OCI-LY3 (cell line): ENCODE results near the gene ALCAM.
"Not testable (repeated sequence)": the region's sequence is repeated elsewhere in the genome, so short reads cannot be mapped to it uniquely, and the experiment has no call there.

ENCODE experiments used
- H2AFZ ChIP-seq: fragments of 200-600, 300-600 bp; shearing (Covaris generic); 2 replicates; pipeline ENCODE4 v1.6.0; 2014; ENCODE audit warnings: antibody characterized with exemption, low read depth, low read length
- H3K27ac ChIP-seq: fragments of 200-600, 300-600 bp; sonication (generic); 2 replicates; pipeline ENCODE4 v1.5.1; 2014; ENCODE audit warnings: mild to moderate bottlenecking, low read length, moderate library complexity, mixed read lengths
- H3K27me3 ChIP-seq: fragments of 200-600, 300-600 bp; sonication (generic); 2 replicates; pipeline ENCODE4 v1.6.1; 2014; ENCODE audit warnings: low read depth, low read length, mixed read lengths
- H3K36me3 ChIP-seq: fragments of 200-600, 300-600 bp; sonication (generic); replicated peaks from 2 replicates; pipeline ENCODE3; 2014; ENCODE audit warnings: low read depth, low read length, mixed read lengths
- H3K4me1 ChIP-seq: fragments of 300-600, 200-600 bp; sonication (generic); 2 replicates; pipeline ENCODE4 v1.6.1; 2014; ENCODE audit warnings: low read length, mixed read lengths
- H3K4me2 ChIP-seq: fragments of 200-600, 300-600 bp; sonication (generic); 2 replicates; pipeline ENCODE4 v1.6.1; 2014; ENCODE audit warnings: low read length, mixed read lengths
- H3K4me3 ChIP-seq: fragments of 300-600, 200-600 bp; sonication (generic); 2 replicates; pipeline ENCODE4 v1.5.1; 2014; ENCODE audit warnings: antibody characterized with exemption, mild to moderate bottlenecking, low read length, moderate library complexity
- H3K79me2 ChIP-seq: fragments of 300-600, 200-600 bp; shearing (Covaris generic); 2 replicates; pipeline ENCODE4 v1.6.1; 2014; ENCODE audit warnings: mild to moderate bottlenecking, low read length, mixed read lengths
- H3K9ac ChIP-seq: fragments of 300-600, 200-600 bp; shearing (Covaris generic); 2 replicates; pipeline ENCODE4 v1.6.0; 2014; ENCODE audit warnings: mild to moderate bottlenecking, low read length, moderate library complexity
- H3K9me3 ChIP-seq: fragments of 200-600, 300-600 bp; shearing (Covaris generic); 2 replicates; pipeline ENCODE4 v1.6.1; 2014; ENCODE audit warnings: low read length, mixed read lengths; ENCODE audit not compliant: insufficient read depth
- H4K20me1 ChIP-seq: fragments of 200-600, 300-600 bp; sonication (generic); 2 replicates; pipeline ENCODE4 v1.6.1; 2016; ENCODE audit warnings: low read length, mixed read lengths; ENCODE audit not compliant: insufficient read depth
- EZH2phosphoT487 ChIP-seq: fragments of 200-600 bp; shearing (Covaris generic); IDR thresholded peaks from 2 replicates; pipeline ENCODE4 v1.6.1; 2018; ENCODE audit warnings: antibody characterized with exemption, mixed run types, low read depth
- TF ChIP-seq, protein P1 (sequence below): fragments of 200-600, 300-600 bp; sonication (generic); IDR thresholded peaks from 2 replicates; pipeline ENCODE4 v1.5.1; 2014; ENCODE audit warnings: antibody characterized with exemption, low read length, low read depth

ALCAM gene

GRCh38 chr3:105401254-105401653 is 34.5 kb downstream of the ALCAM start:
- peaks cover 8% of the 10 kb centered on the region for H3K4me1 ChIP-seq
- no peak overlapping the region for H3K9ac ChIP-seq

GRCh38 chr3:105401691-105402149 is 35.0 kb downstream of the ALCAM start:
- Histone ChIP-seq H3K79me2 (peaks cover 65% of the 10 kb centered on the region), H3K27me3 (no peaks in the 10 kb centered on the region), H3K4me1 (peaks cover 8% of the 10 kb centered on the region), H3K4me3 (no peak overlapping the region), H3K4me2 (no peak overlapping the region), H3K9me3 (peaks cover 10% of the 10 kb centered on the region; the same call in 1 of the 2 replicates), H3K9ac (no peak overlapping the region), H3K27ac (no peak overlapping the region), H4K20me1 (0 out of 2 replicates have a peak, but pooled peaks cover 4% of the 10 kb centered on the region), H3K36me3 (peaks cover 29% of the 10 kb centered on the region), H2AFZ (no peak overlapping the region)
- no peak for TF ChIP-seq EZH2phosphoT487

More at GRCh38 chr3:105401254-105401653, 34.5 kb downstream of the ALCAM start:
- Histone ChIP-seq H3K36me3 (peaks cover 29% of the 10 kb centered on the region), H3K27ac (no peak overlapping the region), H2AFZ (no peak overlapping the region), H3K27me3 (no peaks in the 10 kb centered on the region), H3K4me2 (no peak overlapping the region), H3K79me2 (peaks cover 69% of the 10 kb centered on the region), H3K9me3 (peaks cover 10% of the 10 kb centered on the region; the same call in 1 of the 2 replicates), H4K20me1 (0 out of 2 replicates have a peak, but pooled peaks cover 7% of the 10 kb centered on the region), H3K4me3 (no peak overlapping the region)
- TF ChIP-seq, protein P1, sequence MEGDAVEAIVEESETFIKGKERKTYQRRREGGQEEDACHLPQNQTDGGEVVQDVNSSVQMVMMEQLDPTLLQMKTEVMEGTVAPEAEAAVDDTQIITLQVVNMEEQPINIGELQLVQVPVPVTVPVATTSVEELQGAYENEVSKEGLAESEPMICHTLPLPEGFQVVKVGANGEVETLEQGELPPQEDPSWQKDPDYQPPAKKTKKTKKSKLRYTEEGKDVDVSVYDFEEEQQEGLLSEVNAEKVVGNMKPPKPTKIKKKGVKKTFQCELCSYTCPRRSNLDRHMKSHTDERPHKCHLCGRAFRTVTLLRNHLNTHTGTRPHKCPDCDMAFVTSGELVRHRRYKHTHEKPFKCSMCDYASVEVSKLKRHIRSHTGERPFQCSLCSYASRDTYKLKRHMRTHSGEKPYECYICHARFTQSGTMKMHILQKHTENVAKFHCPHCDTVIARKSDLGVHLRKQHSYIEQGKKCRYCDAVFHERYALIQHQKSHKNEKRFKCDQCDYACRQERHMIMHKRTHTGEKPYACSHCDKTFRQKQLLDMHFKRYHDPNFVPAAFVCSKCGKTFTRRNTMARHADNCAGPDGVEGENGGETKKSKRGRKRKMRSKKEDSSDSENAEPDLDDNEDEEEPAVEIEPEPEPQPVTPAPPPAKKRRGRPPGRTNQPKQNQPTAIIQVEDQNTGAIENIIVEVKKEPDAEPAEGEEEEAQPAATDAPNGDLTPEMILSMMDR: no peak
- TF ChIP-seq EZH2phosphoT487: no peak

DNA sequence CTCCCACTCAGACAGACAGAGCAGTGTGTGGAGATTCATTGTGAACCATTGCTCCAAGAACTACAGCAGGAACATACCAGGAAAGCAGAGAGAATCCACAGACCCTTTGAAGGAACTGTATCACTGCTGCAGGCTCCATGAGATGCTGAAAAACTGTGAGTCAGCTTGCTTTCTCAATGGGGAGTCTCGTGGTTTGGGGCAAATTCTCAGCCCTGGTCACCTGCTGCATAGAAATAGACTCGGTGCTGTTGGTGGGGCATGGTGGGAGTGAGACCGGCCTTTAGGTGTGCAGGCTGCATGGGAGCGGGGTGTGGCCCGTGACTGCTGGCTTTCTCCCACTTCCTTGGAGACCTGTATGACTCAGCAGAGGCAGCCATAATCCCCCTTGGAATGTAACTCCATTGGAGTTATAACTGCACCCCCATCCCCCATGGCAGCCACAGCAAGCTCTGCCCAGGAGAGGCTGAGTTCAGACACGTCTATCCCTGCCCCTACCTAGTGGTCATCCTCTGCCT is 35.6 kb downstream of the ALCAM start:
- H3K27ac ChIP-seq: no peak overlapping the region
- no peak overlapping the region for H3K4me3 ChIP-seq
- peaks cover 8% of the 10 kb centered on the region for H3K4me1 ChIP-seq
- peaks cover 58% of the 10 kb centered on the region for H3K79me2 ChIP-seq
- peaks cover 29% of the 10 kb centered on the region for H3K36me3 ChIP-seq
- no peak overlapping the region for H3K9ac ChIP-seq
- no peak overlapping the region for H2AFZ ChIP-seq
- 0 out of 2 replicates have a peak, but pooled peaks cover 3% of the 10 kb centered on the region for H4K20me1 ChIP-seq
- TF ChIP-seq, protein P1: no peak
- no peak for TF ChIP-seq EZH2phosphoT487
- no peaks in the 10 kb centered on the region for H3K27me3 ChIP-seq
- peaks cover 10% of the 10 kb centered on the region; the same call in 1 of the 2 replicates for H3K9me3 ChIP-seq
- H3K4me2 ChIP-seq: no peak overlapping the region

GRCh38 chr3:105403034-105403433 is 36.3 kb downstream of the ALCAM start:
- H4K20me1 ChIP-seq, H3K9ac ChIP-seq, H3K4me2 ChIP-seq, H3K4me3 ChIP-seq, H3K27ac ChIP-seq, H2AFZ ChIP-seq, H3K27me3 ChIP-seq, H3K4me1 ChIP-seq: not testable (repeated sequence)
- peaks cover 51% of the 10 kb centered on the region for H3K79me2 ChIP-seq
- peaks cover 10% of the 10 kb centered on the region; the same call in 1 of the 2 replicates for H3K9me3 ChIP-seq
- peaks cover 29% of the 10 kb centered on the region for H3K36me3 ChIP-seq

DNA sequence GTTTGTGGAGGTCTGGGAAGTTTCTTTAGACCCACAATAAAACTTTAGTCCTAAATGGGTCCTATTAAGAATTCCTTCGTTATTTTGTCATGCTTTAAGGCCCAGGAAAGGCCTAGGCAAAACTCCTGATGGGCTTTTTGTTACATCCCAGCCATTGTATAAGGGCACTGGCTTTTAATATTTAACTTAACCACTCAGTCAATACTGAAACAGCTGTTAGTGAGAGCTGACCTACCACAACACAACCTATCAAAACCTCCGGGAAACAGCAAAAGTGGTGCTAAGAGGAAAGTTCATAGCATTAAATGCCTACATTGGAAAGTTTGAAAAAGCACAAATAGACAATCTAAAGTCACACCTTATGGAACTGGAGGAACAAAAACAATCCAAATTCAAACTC is 39.6 kb downstream of the ALCAM start:
- Histone ChIP-seq H3K36me3 (peaks cover 24% of the 10 kb centered on the region), H3K79me2 (peaks cover 36% of the 10 kb centered on the region), H3K27me3 (no peaks in the 10 kb centered on the region), H3K4me1 (peaks cover 5% of the 10 kb centered on the region), H3K9me3 (peaks cover 6% of the 10 kb centered on the region; the same call in 1 of the 2 replicates), H4K20me1 (peaks cover 13% of the 10 kb centered on the region), H2AFZ (no peak overlapping the region), H3K4me3 (no peak overlapping the region), H3K9ac (no peak overlapping the region), H3K4me2 (no peak overlapping the region), H3K27ac (no peak overlapping the region)
- no peak for TF ChIP-seq EZH2phosphoT487
- TF ChIP-seq, protein P1: no peak
